ENCODE results near the gene PIEZO2.

- TF ChIP-seq CTCF (IDR thresholded peaks at IDR 0.05) (no peak), POLR2A (IDR thresholded peaks at IDR 0.05) (no peak), POLR2AphosphoS5 (IDR thresholded peaks at IDR 0.05) (no peak), EP300 (IDR thresholded peaks at IDR 0.05) (no peak)
These were observed 286.3 kb downstream of the PIEZO2 start for GRCh38 chr18:10863026-10863425.
